H4 (cell line): ENCODE results near the gene MSRB1. TPM values are rescaled to one million over a fixed set of nuclear protein-coding genes. Genes with fewer than 3 reads are reported as not detected.
A peak's percentile ranks its signal among the peaks of the same experiment; 100 is the strongest.
"Not testable (repeated sequence)": the region's sequence is repeated elsewhere in the genome, so short reads cannot be mapped to it uniquely, and the experiment has no call there.

Experiments used
- DNase-seq: peaks from one replicate; pipeline ENCODE4 v3.0.0-alpha.2; 2015; ENCODE audit warnings: low spot score
- total RNA-seq: library from RNA; depleted of rRNA; stranded (reverse); fragments of >200 nt; shearing (Covaris generic); gene quantifications from 2 replicates; pipeline ENCODE4 v1.2.3, GENCODE V29; 2014

MSRB1 gene
- total RNA-seq, 1 experiment from 2014 or later, result 25.3 TPM

DNA sequence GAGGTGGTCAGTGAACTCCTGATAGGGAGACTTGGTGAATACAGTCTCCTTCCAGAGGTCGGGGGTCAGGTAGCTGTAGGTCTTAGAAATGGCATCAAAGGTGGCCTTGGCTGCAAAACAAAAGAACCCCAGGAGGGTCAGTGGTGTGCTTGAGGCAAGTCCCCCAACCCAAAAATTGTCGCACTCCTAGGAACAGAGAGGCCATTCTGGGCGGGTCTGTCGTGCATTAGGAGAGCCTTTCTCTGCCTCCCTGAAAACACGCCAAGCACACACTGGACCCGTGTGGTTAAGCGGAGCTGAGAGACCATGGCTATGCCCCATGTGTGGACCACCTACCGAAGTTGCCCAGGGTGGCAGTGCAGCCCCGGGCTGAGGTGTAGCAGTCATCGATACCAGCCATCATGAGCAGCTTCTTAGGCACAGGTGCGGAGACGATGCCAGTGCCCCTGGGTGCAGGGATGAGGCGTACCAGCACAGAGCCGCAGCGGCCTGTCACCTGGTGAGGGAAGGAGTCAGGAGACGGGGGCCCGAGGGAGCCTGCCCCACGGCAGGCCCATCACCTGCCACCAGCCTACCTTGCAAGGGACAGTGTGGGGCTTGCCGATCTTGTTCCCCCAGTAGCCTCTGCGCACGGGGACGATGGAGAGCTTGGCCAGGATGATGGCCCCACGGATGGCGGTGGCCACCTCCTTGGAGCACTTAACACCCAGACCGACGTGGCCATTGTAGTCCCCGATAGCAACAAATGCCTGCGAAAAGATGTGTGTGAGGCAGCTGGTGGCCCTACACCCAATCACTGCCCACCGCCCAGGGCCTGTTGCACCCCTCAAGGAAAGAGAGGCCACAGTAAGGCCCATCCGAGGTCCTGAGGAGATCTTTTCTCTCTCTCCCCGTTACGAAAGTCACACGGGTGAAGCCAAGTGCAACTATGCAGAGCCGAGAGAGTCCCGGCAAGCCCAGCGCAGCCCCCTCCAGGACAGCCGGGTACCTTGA lies 19.5 kb upstream of the MSRB1 start:
- not testable (repeated sequence) for DNase-seq

DNA sequence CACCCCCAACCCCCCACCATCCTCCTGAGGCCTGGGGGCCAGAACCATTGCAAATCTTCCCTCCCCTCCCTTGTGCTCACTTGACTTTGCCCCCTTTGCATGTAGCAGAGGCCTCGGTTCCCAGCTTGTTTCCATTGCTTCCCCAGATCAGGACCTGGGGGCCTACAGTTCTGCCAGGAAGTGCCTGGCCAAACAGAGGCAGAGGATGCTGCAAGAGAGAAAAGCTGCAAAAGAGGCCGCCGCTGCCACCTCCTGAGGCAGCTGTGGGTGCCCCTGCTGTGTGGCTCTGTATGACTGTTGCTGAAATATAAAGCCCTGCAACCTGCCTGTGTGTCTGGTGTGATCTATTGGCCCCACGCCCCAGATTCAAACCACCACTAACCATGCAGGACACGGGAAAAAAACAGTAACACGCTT lies 18.7 kb upstream of the MSRB1 start:
- DNase-seq, result no peak

DNA sequence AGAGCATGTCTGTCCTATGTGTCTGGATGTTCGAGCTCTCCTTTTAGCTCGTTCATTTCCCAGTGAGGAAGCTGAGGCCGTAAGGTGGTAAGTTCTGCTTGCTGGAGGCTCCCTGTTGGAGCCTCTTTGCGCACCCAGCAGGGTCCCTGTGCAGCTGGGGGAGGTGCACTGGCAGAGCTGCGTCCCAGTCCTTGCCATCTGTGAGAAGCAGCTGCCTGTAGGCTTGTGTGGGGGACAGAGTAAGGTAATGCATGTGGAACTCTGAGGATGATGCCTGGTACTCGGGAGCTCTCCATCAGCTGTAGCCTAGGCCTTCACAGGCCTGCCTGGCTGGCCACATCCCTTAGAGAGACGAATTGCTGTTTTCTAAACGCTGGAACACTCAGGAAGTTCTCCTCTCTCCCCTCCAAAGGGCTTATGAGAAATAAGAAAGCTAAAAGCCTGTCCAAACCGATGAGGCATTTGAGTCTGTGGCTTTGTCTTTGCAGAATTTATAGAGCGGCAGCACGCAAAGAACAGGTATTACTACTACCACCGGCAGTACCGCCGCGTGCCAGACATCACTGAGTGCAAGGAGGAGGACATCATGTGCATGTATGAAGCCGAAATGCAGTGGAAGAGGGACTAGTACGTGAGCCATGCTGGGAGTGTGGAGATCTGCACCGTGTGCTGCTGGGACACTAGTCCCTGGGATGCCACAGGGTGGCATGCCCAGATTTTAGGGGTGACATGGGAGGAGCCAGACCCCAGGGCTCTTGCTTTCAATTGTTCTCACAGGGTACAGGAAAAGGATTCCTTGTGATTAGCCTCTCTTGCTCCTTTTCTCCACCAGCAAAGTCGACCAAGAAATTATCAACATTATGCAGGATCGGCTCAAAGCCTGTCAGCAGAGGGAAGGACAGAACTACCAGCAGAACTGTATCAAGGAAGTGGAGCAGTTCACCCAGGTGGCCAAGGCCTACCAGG lies 17.9 kb upstream of the MSRB1 start:
- peak; percentile 45 for DNase-seq

DNA sequence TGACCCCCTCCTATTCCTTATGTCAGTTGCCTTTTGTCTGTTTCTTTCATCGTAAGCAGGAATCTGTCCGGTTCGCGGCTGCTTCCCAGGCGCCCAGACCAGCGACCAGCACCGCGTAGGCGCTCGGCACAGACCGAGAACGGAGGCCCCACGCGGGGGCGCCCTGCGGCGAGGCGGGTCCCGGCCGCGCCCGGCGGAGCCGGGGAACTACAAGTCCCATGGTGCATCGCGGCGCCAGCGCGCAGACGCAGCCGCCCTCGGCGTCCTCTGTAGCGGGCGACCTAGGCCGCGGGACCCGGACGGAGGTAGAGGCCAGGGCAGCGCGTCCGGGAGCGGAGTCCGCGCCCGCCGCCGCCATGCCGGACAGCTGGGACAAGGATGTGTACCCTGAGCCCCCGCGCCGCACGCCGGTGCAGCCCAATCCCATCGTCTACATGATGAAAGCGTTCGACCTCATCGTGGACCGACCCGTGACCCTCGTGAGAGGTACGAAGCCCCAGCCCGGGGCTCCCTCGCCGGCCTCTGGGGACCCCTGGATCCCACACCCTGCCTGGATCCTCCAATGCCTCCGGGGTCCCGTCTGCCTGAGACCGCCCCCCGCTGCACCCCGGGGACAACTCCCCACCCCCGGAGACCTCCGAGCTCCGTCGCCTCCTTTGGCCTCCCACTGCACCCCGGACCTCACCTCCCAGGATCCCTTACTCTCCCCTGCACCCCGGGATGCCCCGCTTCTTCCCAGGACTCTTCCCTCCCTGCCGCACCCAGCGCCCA lies 16.5 kb upstream of the MSRB1 start, which contains the start of gene NDUFB10:
Gene NDUFB10, plus strand, starts transcription at position 270 of the 771 bp plus-strand sequence. Its CDS starts 87 bp downstream, at position 357.
- peak; percentile 80 for DNase-seq

DNA sequence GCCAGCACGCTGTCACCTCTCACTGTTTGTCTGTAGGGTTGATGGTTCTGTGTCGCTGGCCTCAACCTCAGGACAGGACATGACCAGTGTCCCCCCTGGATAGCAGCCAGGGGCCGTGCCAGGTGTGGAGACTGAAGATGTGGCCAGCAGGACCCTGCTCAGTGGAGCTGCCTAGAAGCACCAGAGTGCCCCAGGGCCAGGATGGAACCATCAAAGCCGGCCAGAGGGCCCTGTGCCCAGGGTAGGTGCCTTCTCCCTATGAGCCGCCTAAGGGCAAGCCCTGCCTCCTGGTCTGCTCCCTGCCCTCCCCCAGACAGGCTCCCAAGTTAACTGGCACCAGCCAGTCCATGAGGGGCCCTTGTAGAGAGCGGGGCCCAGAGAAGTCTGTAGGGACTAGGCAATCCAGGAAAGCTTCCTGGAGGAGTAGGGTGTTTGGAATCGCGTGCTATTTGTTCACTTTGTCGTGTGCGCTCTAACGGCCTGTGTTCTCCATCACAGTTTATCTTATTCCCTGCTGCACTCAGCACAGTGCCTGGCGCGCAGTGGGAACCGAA lies 15.8 kb upstream of the MSRB1 start:
- DNase-seq, result no peak

DNA sequence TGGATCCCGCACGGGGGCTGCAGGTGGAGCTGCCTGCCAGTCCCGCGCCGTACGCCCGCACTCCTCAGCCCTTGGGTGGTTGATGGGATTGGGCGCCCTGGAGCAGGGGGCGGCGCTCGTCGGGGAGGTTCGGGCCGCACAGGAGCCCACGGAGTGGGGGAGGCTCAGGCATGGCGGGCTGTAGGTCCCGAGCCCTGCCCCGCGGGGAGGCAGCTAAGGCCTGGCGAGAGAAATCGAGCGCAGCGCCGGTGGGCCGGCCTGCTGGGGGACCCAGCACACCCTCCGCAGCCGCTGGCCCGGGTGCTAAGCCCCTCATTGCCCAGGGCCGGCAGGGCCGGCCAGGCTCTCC lies 15.1 kb upstream of the MSRB1 start:
- DNase-seq, result not testable (repeated sequence)

DNA sequence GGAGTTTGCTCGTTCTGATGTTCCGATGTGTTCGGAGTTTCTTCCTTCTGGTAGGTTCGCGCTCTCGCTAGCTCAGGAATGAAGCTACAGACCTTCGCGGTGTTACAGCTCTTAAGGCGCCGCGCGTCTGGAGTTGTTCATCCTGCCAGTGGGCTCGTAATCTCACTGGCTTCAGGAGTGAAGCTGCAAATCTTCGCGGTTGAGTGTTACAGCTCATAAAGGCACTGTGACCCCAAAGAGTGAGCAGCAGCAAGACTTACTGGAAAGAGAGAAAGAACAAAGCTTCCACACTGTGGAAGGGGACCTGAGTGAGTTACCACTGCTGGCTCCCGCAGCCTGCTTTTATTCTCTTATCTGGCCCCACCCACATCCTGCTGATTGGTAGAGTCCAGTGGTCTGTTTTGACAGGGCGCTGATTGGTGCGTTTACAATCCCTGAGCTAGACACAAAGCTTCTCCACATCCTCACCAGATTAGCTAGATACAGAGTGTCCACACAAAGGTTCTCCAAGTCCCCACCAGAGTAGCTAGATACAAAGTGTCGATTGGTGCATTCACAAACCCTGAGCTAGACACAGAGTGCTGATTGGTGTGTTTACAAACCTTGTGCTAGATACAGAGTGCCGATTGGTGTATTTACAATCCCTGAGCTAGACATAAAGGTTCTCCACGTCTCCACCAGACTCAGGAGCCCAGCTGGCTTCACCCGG lies 14.6 kb upstream of the MSRB1 start:
- DNase-seq, result not testable (repeated sequence)

DNA sequence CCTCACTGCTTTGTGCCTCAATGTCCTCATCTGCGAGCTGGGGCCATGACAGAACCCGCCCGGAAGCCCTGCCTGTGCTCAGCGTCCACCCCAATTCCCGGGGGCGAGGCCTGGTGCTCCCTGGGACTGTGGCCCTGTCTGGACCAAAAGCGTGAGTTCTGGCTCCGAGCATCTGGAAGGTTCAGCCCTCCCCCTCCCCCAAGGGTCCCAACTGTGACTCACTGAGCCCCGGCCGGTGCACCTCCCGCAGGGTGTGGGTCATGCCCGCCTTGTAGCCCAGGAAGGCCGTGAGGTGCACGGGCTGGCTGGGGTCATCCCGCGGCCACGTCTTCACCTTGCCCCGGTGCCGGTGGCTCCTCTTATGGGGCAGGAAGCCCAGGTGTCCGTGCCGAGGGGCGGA lies 10.7 kb upstream of the MSRB1 start:
- DNase-seq, result no peak

DNA sequence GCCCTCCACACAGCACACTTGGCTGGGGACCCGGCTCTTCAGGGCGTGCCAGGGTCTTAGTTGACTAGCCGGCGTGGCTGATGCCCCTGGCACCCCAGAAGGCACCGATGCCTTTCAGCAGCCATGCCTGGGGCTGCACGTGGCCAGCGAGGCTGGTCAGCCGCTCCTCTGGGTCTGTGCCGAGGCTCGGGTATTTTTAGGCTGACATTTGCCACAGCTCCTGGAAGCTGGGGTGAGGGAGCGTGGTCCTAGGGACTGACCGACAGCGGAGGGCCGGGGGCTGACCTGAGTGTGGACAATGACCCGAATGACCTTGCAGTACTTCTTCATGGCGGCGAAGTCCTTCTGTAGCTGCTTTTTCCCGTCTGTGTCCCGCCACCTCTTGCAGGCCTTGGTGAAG lies 7.6 kb upstream of the MSRB1 start:
- DNase-seq, result no peak

DNA sequence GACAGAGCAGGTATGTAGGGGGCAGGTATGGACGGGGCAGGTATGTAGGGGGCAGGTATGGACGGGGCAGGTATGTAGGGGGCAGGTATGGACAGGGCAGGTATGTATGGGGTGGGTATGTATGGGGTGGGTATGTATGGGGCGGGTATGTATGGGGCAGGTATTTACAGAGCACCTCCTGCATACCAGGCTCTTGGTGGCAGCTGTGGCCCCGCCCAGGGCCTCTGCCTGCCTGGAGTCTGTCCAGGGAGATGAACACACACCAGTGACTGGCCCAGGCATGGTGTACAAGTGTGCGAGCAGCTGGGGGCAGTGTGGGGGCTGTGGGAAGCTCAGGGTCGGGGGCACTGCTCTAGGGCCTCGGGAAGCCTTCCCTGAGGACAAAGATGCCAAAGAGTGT lies 7.0 kb upstream of the MSRB1 start:
- no peak for DNase-seq

DNA sequence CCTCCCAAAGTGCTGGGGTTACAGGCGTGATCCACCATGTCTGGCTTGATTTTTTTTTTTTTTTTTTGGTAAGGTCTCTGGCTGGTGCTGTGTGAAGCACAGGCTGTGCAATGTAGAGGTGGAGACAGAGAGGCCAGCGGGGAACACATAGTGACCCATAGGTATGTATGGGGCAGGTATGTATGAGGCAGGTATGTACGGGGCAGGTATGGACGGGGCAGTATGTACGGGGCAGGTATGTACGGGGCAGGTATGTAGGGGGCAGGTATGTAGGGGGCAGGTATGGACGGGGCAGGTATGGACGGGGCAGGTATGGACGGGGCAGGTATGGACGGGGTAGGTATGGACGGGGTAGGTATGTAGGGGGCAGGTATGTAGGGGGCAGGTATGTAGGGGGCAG lies 6.5 kb upstream of the MSRB1 start:
- DNase-seq, result no peak

DNA sequence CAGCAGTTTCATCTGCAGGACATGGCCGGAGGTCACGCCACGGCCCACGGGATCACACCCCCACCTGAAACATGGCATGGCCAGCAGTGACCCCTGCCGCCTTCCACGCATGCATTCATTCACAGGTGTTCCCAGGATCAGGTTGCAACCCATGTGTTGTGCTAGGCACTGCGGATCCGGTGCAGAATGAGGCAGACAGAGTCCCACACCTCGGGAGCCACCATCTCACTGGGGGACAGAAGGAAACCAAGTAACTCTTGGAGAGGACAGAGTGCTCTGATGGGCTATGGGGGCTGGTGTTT lies 4.3 kb upstream of the MSRB1 start:
- no peak for DNase-seq

DNA sequence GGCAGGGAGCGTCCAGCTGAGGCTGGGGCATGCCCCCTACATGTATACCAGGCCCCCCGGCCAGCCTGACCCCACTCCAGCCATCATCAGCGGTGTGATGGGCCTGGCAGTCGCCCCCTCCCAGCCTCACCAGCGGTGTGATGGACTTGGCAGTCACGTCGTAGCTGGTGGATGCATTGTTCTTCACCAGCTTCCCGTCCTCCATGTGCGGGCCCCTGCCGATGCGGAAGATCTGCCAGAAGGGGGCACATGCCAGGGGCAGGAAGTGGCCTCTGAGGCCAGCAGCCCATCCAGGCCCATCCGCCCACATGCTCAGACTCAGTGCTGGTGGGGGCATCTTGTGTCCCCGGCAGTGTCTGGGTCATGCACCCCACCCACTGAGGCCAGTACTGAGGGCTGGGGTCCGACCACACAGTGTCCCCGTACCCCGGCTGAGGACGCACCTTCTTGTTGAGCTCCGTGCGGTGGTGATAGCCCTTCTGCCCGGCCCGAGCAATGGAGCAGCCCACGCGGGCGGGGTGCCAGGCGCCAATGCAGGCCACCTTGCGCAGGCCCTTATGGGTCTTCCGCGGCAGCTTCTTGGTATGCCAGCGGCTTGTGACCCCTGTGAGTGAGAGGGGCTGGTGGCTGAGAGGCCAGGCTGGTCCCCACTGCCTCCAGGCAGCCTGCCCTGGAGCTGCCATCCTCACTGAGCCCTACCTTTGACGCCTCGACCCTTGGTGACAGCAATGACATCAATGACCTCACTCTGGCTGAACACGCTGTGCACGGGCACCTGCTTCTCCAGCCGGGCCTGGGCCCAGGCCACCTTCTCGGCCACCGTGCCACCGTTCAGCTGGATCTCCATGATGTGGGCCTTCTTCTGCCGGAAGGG lies 3.7 kb upstream of the MSRB1 start:
- no peak for DNase-seq

DNA sequence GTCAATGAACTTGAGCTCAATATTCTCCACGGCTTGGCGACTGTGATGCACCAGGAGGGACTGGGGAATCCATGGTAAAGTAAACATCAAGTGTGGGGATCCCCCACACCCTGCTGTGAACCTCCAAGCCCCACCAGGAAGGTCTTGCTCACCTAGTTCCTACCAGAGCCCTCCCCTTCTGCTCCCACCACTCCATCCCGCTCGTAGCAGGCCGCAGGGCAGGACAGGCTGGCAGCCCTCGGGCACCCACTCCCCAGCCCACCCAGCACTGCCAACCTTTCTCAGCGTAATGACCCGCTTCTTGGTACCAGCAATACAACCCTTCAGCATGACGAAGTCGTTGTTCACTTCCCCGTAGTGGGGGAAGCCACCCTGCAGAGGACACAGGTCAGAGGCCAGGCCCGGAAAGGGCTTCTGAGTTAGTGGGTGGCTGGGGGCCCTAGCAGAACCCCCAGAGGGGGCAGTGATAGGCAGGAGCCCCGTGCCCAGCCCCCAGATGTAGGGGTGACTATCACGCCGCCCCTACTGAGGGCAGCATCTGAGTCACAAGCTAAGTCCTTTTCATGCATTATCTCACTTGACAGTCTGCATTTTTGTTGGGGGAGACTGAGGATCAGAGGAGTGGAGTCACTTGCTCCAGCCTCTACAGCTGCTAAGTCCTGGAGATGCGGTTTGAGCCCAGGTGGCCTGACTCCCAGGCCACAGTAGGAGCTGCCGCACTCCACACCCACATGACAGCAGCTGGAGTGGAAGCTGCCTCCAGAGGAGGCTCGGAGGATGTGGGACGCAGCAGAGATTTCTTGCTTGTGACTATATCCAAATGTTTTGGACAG lies 2.8 kb upstream of the MSRB1 start:
- DNase-seq, result no peak

DNA sequence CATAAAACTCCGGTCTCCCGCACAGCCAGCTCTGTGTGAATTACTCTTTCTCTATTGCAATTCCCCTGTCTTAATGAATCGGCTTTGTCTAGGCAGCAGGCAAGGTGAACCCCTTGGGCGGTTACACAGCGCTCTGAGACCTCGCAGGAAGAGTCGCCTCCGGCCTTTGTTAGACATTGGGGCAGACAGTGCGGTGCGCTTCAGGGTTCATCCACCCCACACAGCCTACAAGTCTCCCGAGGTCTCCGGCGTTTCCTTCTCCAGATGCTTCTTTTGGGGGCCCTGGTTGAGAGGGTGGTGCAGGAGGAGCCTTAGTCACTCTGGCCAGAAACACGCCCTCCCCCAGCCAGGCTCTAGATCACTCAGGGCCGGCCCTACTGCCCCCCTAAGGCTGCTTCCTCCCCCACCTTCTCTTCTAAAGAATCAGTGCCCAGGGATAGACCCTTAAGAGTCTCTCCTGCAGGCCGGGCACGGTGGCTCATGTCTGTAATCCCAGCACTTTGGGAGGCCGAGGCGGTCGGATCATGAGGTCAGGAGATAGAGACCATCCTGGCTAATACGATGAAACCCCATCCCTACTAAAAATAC lies 1.7 kb upstream of the MSRB1 start:
- DNase-seq, result no peak

DNA sequence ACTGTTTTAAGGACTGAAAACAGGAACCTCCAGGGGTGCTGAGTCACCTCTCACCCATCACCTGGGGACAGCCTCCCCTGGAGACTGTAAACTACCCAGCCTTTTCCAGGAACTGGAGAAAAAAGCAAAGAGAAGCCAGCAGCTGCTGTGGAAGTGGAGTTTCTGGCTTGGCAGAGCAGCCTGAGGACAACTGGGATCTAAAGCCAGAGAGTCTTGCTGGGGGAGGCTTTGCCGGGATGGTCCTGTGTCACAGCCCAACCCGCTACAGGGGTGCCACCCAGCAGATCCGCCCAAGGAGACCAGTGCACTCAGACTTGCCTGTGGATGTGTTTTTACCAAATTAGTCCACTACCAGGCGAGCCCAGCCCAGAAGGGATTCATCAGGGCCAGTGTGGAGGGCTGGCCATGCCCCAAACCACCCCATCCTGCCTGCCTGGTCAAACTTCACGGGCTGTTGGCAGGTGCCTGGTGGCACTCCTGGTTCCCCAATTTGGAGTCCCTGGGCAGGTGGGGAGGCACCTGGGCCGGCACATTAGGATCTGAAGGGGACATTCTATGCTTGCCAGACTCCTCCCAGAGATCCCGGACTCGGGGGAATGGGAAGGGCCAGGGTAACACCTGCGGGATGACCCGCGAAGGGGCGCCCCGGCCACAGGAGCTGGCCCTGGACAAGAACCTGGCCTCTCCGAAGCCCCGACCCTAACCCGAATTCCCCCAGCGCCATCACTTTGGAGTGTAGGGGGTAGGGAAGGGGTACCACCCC lies 771 bp downstream of the MSRB1 start:
- no peak for DNase-seq

DNA sequence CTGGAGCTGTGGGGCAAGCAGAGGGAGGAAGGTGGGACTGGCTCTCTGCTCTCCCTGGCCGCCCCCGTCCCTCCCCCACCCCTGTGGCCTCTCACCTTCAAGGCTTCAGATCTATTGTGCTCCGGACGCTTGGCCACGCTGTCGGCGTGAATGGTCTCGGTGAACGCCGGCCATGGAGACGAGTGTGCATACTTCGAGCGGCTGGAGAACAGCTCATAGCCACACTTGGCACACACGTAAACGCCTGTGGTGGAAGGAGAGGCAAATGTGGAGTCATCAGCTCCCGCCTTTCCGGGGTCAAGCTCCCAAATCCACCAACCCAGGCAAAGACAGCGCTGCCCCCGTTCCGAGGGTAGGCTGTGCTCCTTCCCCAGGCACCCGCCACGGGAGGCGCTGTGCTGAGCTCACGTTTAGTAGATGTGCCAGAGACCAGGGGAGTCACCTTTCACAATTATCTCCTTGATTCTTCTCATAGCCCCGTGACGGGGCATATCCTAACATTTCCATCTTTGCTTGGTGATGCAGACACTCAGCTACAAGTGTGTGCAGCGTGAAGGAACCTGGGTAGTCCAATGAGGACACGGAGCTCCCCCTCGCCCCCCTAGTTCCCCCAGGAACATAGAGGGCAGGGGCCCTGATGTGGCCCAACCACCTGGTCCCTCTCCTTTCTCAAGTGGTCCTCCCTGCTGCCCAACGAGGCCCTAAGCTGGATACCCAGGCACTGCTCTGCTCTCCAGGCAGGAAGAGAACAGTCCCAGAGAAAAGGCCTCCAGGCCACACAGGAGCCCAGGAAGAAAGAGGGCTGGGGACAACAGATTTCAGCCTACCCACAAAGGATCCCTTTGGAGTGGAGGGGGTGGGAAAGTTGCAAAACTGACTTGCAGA lies 1.6 kb downstream of the MSRB1 start:
- no peak for DNase-seq
